GM18508 (cell line): Measurements from ENCODE around the gene CWC27.

Source experiments
- ATAC-seq: cut with Tn5 transposase; IDR thresholded peaks from one replicate; pipeline ENCODE4 v1.9.1; 2021; ENCODE audit warnings: moderate number of reproducible peaks; ENCODE audit not compliant: insufficient read depth, unreplicated experiment

Gene CWC27

GRCh38 chr5:64835266-64835665 is 66.5 kb downstream of the CWC27 start:
- no peak for ATAC-seq

DNA sequence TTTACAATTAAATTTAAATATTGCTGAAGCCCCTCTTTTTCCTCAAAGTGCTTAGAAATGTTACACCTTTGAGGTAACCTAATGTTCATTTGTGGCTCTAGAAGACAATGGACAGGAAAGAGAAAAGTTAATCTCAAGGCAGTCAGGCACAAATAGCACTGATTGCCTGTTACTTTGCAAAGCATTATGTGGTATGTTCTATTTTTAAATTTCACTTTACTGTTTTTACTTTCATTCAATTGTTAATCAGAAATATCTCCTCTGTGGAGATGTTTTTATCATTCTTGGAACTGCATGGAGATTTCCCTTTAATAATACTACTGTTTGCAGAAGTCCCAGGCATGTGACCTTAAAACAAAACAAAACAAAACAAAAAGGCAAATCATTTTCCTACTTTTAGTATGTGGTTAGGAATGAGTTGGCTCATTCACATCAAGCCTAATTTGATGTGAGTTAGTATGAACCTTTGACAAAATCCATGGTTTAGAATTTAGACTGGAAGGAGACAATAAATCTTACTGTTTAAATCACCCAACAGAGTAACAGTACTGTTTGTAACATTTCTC is 67.5 kb downstream of the CWC27 start:
- ATAC-seq = no peak

DNA sequence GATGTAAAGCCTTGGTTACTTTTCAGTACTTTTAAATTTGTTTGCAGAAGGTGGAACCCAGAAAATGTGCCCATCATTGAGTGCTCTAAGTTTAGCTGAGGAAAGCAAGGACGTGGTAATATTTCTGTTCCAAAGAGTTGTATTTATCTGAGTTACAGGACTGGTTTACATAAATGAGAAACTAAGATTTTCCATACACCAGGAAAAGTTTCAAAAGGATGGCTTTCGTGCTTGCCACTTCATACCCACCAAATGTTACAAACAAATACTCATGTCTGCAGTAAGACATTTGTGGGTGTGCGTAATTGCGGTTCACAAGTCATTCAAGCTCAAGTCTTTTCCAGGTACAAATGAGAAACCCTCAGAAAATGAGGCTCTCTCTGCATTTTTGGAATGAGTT is 68.1 kb downstream of the CWC27 start:
- no peak for ATAC-seq

GRCh38 chr5:64838376-64838775 is 69.6 kb downstream of the CWC27 start:
- ATAC-seq = no peak

- no peak for ATAC-seq
Observed at GRCh38 chr5:64838803-64839202, 70.1 kb downstream of the CWC27 start.

- no peak for ATAC-seq
Observed at GRCh38 chr5:64839936-64840335, 71.2 kb downstream of the CWC27 start.

GRCh38 chr5:64840958-64841357 is 72.2 kb downstream of the CWC27 start:
- ATAC-seq = no peak

- ATAC-seq = no peak
Observed at GRCh38 chr5:64853777-64854176, 85.0 kb downstream of the CWC27 start.

DNA sequence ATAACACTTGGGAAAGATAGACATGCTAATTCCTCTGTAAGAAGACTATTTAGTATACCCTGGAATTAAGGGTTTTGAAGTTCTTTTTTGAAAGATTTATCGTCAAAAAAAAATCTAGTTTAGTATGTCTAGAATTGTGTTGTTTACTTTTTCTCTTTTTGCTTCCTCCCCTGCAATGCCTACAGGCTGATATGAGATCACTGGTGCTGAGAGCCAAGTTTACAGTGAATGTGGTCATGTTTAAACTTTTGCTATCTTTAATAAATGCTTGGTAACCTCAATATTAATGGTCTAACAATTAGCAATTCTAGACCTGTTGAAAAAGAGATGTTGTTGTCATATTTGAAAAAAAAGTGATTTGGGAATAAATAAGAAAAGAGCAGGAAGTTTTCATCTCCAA is 86.1 kb downstream of the CWC27 start:
- ATAC-seq = no peak

GRCh38 chr5:64859881-64860280 is 91.2 kb downstream of the CWC27 start:
- ATAC-seq = no peak

DNA sequence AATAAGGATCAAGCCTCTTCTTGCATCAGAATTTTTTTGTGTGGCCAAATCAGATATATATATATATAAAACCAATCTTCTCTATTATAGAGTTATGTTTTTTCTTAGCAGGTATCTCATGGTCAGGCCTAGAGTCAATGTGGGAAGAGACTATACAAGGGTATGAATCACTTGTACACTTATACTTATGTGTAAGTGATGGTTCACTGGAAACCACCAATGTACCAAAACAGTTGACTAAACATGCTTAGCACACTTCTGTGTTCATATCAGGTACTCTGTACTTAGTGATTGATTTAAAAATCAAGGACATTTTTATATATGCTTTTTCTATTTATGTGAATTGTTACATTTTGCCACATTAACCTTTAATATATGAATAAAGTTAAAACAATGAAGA is 92.6 kb downstream of the CWC27 start:
- no peak for ATAC-seq

DNA sequence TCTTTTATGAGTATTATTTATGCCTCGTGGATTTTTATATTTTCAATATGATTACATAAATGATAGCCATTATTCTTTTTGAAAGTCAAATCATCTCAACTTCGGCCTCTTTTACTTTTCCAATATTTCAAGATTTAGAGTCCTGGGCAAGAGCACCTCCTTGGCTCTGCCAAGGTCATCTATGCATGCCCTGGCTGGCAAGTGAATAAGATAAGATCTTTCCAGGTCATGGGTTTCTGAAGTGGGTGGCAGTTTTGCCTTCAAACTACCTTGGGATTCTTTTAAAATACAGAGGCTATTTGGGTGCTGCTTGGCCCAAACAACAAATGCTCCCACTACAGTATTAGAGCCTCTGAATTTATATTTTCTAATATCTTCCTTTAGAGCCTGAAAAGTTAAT is 95.4 kb downstream of the CWC27 start:
- no peak for ATAC-seq

GRCh38 chr5:64865662-64866061 is 96.9 kb downstream of the CWC27 start:
- ATAC-seq = no peak

- no peak for ATAC-seq
Observed at GRCh38 chr5:64869419-64869818, 100.7 kb downstream of the CWC27 start.

DNA sequence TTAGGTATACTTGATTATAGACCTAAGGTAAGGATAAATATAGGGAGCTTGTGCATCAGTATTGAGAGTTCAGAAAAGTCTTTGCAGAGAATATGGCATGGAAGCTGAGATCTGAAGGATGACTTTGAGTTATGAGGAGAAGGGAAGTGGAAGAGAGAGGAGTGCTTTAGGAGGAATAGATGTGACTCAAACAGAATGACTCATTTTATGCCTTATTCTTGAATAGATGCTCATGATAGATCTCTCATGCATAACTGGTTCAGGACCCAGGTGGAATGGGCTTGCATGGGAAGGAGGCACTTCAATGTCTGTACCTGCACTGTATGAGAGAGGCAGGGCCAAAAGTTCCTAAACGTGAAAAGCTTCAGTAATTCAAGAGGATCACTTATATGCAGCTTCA is 103.3 kb downstream of the CWC27 start:
- ATAC-seq = no peak

DNA sequence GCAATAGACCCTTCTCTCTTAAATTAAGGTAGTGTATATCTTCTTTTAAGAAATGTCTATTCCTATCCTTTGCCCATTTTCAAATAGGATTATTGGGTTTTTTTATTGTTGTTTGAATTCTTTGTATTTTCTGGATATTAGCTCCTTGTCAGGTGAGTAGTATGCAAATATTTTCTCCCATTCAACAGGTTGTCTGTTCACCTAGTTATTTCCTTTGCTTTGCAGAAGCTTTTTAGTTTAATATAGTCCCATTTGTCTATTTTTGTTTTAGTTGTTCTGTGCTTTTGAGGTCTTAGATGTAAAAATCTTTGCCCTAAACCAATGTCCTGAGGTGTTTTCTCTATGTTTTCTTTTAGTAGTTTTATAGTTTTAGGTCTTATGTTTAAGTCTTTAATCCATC is 104.7 kb downstream of the CWC27 start:
- no peak for ATAC-seq

DNA sequence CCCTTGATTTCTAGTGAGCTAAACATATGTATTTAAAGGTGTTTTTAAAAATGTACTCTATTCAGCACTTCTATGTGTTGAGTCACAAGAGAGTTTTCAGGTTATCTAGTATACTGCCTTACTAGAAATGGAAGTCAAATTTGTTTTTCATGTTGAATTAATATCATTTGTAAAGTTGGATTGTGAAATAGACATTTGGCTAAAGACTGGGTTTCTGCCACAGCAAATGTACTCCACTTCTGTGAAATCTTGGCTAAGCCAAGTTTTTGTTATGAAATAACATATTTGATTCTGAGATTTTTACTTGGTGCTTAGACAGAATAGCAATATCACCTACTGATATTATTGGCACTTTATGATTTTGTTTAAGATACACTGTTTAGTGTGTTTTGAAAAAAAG is 106.0 kb downstream of the CWC27 start:
- ATAC-seq = no peak

DNA sequence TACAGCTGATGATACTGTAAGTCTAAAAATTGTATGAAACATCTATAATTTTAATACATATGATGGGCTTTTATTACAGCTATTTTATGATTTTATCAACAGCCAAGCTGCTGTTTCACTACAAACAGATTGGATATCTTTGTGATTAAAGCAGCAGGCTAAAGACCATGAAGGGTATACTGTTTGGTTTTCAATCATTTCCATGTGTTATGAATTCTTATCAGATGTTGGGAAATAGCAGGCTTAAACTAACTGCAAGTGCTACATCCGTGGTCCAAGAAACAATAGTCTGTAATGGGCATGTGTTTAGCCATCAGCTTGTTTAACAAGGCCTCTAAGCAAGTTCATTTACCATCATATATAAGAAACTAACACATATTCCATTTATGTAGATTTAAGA is 107.5 kb downstream of the CWC27 start:
- ATAC-seq = no peak

- ATAC-seq = no peak
Observed at GRCh38 chr5:64880821-64881220, 112.1 kb downstream of the CWC27 start.

GRCh38 chr5:64883912-64884311 is 115.2 kb downstream of the CWC27 start:
- no peak for ATAC-seq

- ATAC-seq = no peak
Observed at GRCh38 chr5:64884541-64884940, 115.8 kb downstream of the CWC27 start.

DNA sequence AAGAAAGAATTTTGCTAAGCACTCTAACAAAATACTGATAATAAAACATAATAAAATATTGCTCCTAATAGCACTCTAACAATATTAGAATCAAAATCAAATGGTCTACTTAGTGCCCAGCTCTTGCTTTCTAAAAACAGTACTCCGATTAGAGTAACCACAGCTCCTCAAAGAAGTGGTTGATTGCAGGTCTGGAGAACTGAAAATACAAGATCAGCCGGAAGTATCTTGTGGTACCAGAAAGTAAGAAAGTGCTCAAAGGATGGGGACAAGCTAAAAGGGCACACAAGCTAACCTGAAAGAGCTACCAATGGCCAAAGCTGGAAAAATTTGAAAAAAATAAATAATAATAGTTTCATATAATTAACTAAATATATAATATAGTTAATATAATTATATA is 119.2 kb downstream of the CWC27 start:
- ATAC-seq = no peak

DNA sequence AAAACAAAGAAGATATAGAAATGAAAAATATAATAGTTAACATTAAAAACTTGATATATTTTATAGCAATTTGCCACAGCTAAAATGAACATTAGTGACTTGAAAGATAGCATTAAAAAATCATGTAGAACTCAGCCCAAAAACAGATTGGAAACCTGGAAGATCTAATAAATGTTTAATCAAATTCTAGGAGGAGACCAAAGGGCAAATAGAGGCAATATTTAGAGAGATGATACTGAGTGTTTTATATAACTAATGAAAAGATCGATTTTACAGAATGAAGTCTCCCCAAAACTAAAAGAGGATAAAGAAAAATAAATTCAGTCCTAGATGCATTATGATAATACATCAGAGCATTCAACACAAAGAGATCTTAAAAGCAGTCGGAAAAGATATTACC is 127.0 kb downstream of the CWC27 start:
- no peak for ATAC-seq
